GM10266 (cell line): ENCODE measurements around the gene BRSK2.

Source experiments
- DNase-seq: peaks from one replicate; pipeline ENCODE4 v3.0.0; 2012; ENCODE audit errors: extremely low spot score
- TF ChIP-seq, protein P1 (sequence below): IDR thresholded peaks from 2 replicates; pipeline ENCODE4 v1.5.1; 2012; ENCODE audit warnings: mild to moderate bottlenecking, low read depth; ENCODE audit not compliant: control insufficient read depth, insufficient read depth; ENCODE audit errors: missing control alignments

Gene BRSK2

DNA sequence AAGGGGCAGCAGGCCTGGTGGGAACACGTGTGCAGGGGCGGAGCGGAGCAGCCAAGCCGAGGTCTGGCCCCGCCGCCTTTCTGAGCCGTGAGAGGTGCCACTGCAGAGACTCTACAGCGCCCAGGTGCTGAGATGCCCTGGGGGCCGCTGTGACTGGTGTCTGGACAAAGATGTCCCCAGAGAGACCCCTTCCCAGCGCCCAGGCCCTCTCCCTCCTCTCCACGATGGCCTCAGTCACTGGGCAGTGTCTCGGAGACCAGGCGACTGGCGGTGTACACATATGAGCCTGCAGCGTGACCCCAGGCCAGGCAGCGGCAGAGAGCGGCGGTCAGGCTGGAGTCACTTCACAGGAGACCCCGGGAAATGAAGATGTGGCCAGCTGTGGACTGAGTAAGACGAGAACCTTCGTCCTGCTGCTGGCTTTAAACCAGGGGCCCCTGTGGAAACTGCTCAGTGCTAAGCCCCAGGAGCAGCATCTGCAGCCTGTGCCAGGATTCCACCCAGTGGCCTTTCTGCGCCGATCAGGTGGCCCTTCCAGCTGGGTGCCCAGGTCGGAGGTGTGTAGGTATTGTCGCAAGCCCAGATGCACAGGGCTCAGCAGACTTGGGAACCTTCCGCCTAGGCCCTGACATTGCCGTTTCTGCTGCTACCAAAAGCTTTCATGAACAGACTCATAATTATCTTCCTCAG, 62.2 kb downstream of the BRSK2 start:
- no peak for DNase-seq
- TF ChIP-seq, protein P1, sequence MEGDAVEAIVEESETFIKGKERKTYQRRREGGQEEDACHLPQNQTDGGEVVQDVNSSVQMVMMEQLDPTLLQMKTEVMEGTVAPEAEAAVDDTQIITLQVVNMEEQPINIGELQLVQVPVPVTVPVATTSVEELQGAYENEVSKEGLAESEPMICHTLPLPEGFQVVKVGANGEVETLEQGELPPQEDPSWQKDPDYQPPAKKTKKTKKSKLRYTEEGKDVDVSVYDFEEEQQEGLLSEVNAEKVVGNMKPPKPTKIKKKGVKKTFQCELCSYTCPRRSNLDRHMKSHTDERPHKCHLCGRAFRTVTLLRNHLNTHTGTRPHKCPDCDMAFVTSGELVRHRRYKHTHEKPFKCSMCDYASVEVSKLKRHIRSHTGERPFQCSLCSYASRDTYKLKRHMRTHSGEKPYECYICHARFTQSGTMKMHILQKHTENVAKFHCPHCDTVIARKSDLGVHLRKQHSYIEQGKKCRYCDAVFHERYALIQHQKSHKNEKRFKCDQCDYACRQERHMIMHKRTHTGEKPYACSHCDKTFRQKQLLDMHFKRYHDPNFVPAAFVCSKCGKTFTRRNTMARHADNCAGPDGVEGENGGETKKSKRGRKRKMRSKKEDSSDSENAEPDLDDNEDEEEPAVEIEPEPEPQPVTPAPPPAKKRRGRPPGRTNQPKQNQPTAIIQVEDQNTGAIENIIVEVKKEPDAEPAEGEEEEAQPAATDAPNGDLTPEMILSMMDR: no peak

DNA sequence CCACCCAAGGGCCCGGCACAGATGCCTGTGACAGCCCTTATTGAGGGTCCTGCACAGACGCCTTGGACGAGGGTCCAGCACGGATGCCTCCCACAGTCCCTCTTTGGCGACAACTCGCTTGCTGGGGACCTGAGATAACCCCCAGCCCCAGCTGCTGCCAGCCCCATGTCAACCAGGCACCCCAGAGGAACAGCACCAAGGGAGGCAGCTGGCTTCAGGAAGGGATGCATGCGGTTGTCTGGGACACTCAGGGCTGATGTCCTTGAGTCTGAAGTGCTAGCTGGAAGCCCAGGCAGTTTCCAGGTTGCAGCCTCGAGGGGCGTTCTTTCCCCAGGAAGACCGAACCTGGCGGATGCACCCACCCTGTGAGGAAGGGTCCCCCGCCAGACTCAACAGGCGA, 63.0 kb downstream of the BRSK2 start:
- DNase-seq: no peak
- TF ChIP-seq, protein P1: no peak

DNA sequence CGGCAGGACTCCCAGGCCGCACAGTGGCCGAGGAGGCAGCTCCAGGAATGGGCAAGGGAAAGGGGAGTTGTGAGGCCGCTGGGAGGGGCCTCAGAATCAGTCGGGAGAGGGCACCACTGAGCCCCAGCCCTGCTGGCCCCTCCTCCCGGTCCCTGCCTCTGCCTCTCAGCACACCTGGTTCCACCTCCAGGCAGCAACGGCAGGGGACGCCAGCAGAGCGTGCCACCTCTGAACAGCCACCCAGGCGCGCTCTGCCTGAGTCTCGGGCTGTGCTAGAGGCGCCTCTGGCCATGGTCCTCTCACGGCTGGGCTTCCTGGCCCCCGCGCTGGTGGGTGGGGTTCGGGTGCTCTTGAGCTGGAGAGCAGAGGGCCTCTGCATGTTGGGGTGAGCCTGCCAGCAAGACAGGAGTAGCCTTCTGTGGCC, 63.9 kb downstream of the BRSK2 start:
- TF ChIP-seq, protein P1: peak; percentile 62
- DNase-seq: peak; percentile 93

DNA sequence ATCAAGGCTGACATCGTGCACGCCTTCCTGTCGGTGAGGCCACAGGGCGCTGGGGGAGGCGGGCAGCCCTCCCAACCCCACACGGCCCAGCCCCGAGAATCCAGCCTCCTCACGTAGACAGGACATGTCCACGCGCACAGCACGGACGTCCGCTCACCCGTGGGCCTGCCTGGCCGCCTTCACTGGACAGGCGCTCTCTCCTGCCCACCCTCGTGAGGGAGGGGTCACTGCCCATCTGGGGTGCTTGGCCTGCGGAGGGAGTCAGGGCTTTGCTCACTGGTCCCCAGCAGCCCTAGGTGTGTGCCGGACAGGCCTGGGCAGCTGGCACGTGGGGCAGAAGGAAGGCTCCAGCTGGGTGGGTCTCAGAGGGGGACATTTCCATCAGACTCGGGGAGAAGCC, 64.8 kb downstream of the BRSK2 start:
- TF ChIP-seq, protein P1: no peak
- DNase-seq: no peak

DNA sequence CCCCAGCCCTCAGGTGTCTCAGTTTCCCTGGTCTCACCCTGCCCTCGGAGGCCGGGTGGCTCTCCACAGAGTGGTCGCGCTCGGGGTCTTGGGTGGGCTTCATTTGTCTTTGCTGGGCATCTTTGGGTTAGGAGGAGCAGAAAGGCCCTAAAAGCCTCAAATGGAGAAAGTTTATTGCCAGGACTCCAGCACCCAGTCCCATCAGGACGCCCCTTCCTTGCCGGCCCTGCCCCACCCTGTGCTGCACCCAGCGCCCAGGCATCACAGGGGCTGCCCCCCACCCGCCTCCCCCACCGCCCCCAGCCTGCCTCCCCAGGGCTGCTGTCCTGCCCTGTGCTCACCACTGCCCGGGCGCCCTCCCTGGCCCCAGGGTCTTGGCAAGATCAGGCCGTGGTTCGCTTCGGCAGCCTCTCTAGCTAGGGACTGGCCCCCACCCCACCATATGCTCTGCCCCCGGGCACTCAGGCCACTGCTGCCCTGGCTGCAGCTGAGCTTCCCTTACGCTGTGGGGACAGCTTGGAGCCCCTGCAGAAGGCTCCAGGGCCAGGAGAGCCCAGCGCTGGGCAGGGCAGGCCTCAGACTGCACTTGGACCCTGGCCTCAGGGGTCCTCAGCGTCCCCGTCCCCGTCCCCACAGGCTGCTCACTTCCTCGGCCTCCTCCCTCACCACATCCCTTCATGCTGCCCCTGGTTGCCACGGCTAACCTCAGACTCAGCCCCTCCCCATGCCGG, 65.5 kb downstream of the BRSK2 start:
- peak; percentile 44 for DNase-seq
- TF ChIP-seq, protein P1: no peak

DNA sequence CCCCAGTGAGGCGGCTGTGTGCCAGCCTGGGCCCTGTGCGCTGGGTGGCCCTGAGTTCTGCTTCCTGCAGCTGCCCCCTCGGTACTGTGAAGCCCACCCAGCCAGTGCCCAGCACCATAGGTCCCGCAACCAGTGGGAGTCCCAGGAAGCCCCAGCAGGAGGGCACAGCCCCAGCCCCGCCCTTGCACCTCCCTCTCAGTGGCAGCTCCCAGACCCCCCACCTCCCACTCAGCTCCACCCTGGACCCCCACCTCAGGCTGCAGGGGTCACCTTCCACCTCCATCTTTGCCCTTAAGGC, 66.0 kb downstream of the BRSK2 start:
- DNase-seq: no peak
- TF ChIP-seq, protein P1: no peak

DNA sequence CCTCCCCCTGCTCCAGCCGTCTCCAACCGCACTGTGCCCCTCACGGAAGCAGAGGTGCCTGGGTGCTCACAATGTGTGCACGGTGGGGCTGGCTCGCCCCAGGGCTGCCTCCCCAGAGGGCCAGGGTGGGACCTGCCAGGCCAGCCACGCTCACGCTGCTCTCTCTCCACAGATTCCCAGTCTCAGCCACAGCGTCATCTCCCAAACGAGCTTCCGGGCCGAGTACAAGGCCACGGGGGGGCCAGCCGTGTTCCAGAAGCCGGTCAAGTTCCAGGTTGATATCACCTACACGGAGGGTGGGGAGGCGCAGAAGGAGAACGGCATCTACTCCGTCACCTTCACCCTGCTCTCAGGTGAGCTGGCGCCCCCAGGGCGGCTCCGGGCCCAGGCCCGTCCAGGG, 66.4 kb downstream of the BRSK2 start:
- TF ChIP-seq, protein P1: no peak
- no peak for DNase-seq
